Endometrial microvascular endothelial cells (primary cell): Measurements from ENCODE around the gene CACNA1G. TPM values are rescaled to one million over a fixed set of nuclear protein-coding genes. Genes with fewer than 3 reads are reported as not detected.

ENCODE experiments used
- in situ Hi-C: cut with HindIII; loops from 2 replicates; pipeline ENCODE4 v1.10.0; 2017; ENCODE audit warnings: low sequenced_read_pairs, low pct_unique_long_range_greater_than_20kb; ENCODE audit errors: inconsistent ontology term
- total RNA-seq: library from RNA; depleted of rRNA; stranded (reverse); fragments of >200 nt; gene quantifications from one replicate; pipeline ENCODE4 v1.2.3, GENCODE V29; 2015; ENCODE audit errors: inconsistent ontology term

Gene CACNA1G
- total RNA-seq, 1 donor from 2014 or later = not detected

GRCh38 chr17:50672831-50673551 lies 112.5 kb downstream of the CACNA1G start:
- in situ Hi-C loops = no loop called here

GRCh38 chr17:50675190-50675589 lies 114.7 kb downstream of the CACNA1G start:
- in situ Hi-C loops = no loop called here

- in situ Hi-C loops = no loop called here
Observed at GRCh38 chr17:50675627-50676026, 115.1 kb downstream of the CACNA1G start.

GRCh38 chr17:50676065-50676975 lies 115.8 kb downstream of the CACNA1G start:
- in situ Hi-C loops = no loop called here

Other genes with a start within 250 kb of the CACNA1G start
- gene XYLT2, start 214.6 kb upstream of the CACNA1G start, total RNA-seq = 51.2 TPM
- 132 TPM for gene MRPL27, start 187.5 kb upstream of the CACNA1G start, total RNA-seq
- 3.1 TPM for gene EME1, start 187.5 kb upstream of the CACNA1G start, total RNA-seq
- gene LRRC59, start 163.2 kb upstream of the CACNA1G start, total RNA-seq = 276 TPM
- 25.8 TPM for gene ACSF2, start 134.5 kb upstream of the CACNA1G start, total RNA-seq
- not detected for gene CHAD, start 91.8 kb upstream of the CACNA1G start, total RNA-seq
- gene RSAD1, start 81.9 kb upstream of the CACNA1G start, total RNA-seq = 33.2 TPM
- gene MYCBPAP, start 52.3 kb upstream of the CACNA1G start, total RNA-seq = 5.5 TPM
- not detected for gene EPN3, start 28.0 kb upstream of the CACNA1G start, total RNA-seq
- 90.3 TPM for gene SPATA20, start 13.5 kb upstream of the CACNA1G start, total RNA-seq
- 34.9 TPM for gene ABCC3, start 74.2 kb downstream of the CACNA1G start, total RNA-seq
- 43.2 TPM for gene ANKRD40, start 147.2 kb downstream of the CACNA1G start, total RNA-seq
- gene LUC7L3, start 158.9 kb downstream of the CACNA1G start, total RNA-seq = 15.7 TPM
- gene ANKRD40CL, start 206.8 kb downstream of the CACNA1G start, total RNA-seq = not detected